HCT116 (cell line): Measurements from ENCODE around the gene ADNP. TPM values are rescaled to one million over a fixed set of nuclear protein-coding genes. Genes with fewer than 3 reads are reported as not detected.

ENCODE experiments used
- ATAC-seq: fragments of 200-7000 bp; cut with Tn5 transposase; 2 replicates; pipeline ENCODE4 v1.9.1; 2020; ENCODE audit warnings: mild to moderate bottlenecking, moderate library complexity
- BruUV-seq: library from RNA; stranded (reverse); fragments of 400-500 nt; replicated peaks from 2 replicates; lab custom pipeline; 2021; lab: Mats Ljungman, UMichigan
- CTCF ChIA-PET: fragments of 300-600 bp; sonication (Branson Sonifier 250); formaldehyde crosslinking; loops from one replicate; lab custom pipeline; 2021; ENCODE audit warnings: antibody characterized with exemption; lab: Charles Lee
- POLR2A ChIA-PET: fragments of 300-600, 350-600 bp; sonication (Branson Sonifier 250); formaldehyde crosslinking; loops from one replicate; lab custom pipeline; 2021; ENCODE audit warnings: antibody characterized with exemption; lab: Charles Lee
- RAD21 ChIA-PET, 2 experiments: fragments of 300-600 bp; sonication (Branson Sonifier 250); formaldehyde crosslinking; loops; one replicate each; lab custom pipeline; 2023; ENCODE audit warnings: low total read pairs in 2 of 2; ENCODE audit not compliant: uncharacterized antibody in 2 of 2, unreplicated experiment in 2 of 2, low non-redundant PET in 1 of 2; lab: Charles Lee
- DNase-seq: peaks from one replicate; pipeline ENCODE4 v3.0.0-alpha.2; 2010; ENCODE audit warnings: low read depth, low spot score
- H2AFZ ChIP-seq: fragments of 200-600 bp; shearing (Covaris generic), sonication (generic); 2 replicates; pipeline ENCODE4 v1.6.1; 2017; ENCODE audit warnings: low read depth, mixed run types, mixed read lengths, antibody characterized with exemption, low read length; ENCODE audit not compliant: poor library complexity, severe bottlenecking
- H3K27ac ChIP-seq: 2 replicates; pipeline ENCODE4 v1.5.1; 2012; ENCODE audit warnings: low read depth, low read length
- H3K27me3 ChIP-seq: fragments of 200-600 bp; sonication (generic); 2 replicates; pipeline ENCODE4 v1.6.1; 2016; ENCODE audit warnings: mixed run types, low read length, mixed read lengths; ENCODE audit not compliant: insufficient read depth
- H3K36me3 ChIP-seq, 2 experiments: fragments of 200-500 bp in 1 of 2; fragments of 200-600 bp in 1 of 2; sonication (Bioruptor generic) in 1 of 2; sonication (generic) in 1 of 2; 2 replicates each; pipeline versions ENCODE4 v1.5.1 to v1.6.1; 2014 to 2016; ENCODE audit warnings: low read length in 2 of 2, inconsistent platforms in 1 of 2, mixed read lengths in 1 of 2, mixed run types in 1 of 2; ENCODE audit not compliant: insufficient read depth in 2 of 2, control insufficient read depth in 1 of 2
- H3K4me1 ChIP-seq, 2 experiments: fragments of 200-600 bp in 1 of 2; sonication (generic) in 1 of 2; 2 replicates each; pipeline versions ENCODE4 v1.5.1 to v1.6.1; 2012 to 2017; ENCODE audit warnings: low read length in 2 of 2, inconsistent platforms in 1 of 2, mild to moderate bottlenecking in 1 of 2, mixed read lengths in 1 of 2, mixed run types in 1 of 2, moderate library complexity in 1 of 2; ENCODE audit not compliant: insufficient read depth in 2 of 2, control insufficient read depth in 1 of 2
- H3K4me2 ChIP-seq: fragments of 200-600 bp; sonication (generic); 2 replicates; pipeline ENCODE4 v1.6.1; 2017; ENCODE audit warnings: mixed run types, low read length, mixed read lengths
- H3K4me3 ChIP-seq, 2 experiments: fragments of 200-600 bp in 1 of 2; sonication (generic) in 1 of 2; replicated peaks in 1 of 2; 2 replicates each; pipeline ENCODE4 v1.5.1; 2011 to 2016; ENCODE audit warnings: low read length in 2 of 2, control low read depth in 1 of 2, low read depth in 1 of 2, mild to moderate bottlenecking in 1 of 2, mixed read lengths in 1 of 2, mixed run types in 1 of 2
- H3K79me2 ChIP-seq: fragments of 200-600 bp; sonication (generic); 2 replicates; pipeline ENCODE4 v1.6.1; 2017; ENCODE audit warnings: mild to moderate bottlenecking, mixed run types, low read length, moderate library complexity, mixed read lengths; ENCODE audit not compliant: insufficient read depth
- H3K9ac ChIP-seq: fragments of 200-600 bp; sonication (generic); 2 replicates; pipeline ENCODE4 v1.6.1; 2016; ENCODE audit warnings: low read length, mixed read lengths
- H3K9me2 ChIP-seq: fragments of 200-600 bp; sonication (generic), shearing (Covaris generic); 2 replicates; pipeline ENCODE4 v1.6.1; 2017; ENCODE audit warnings: mixed run types, mild to moderate bottlenecking, moderate library complexity; ENCODE audit not compliant: insufficient read depth
- H3K9me3 ChIP-seq, 2 experiments: fragments of 200-500 bp in 1 of 2; fragments of 200-600 bp in 1 of 2; sonication (Bioruptor generic) in 1 of 2; sonication (generic) in 1 of 2; 2 replicates each; pipeline ENCODE4 v1.6.1; 2014 to 2017; ENCODE audit warnings: low read length in 2 of 2, mixed read lengths in 2 of 2, inconsistent platforms in 1 of 2, low read depth in 1 of 2, mild to moderate bottlenecking in 1 of 2, mixed run types in 1 of 2, moderate library complexity in 1 of 2; ENCODE audit not compliant: control insufficient read depth in 1 of 2, insufficient read depth in 1 of 2
- H4K20me1 ChIP-seq: fragments of 200-600 bp; sonication (generic), shearing (Covaris generic); 2 replicates; pipeline ENCODE4 v1.6.1; 2017; ENCODE audit warnings: mixed run types, mild to moderate bottlenecking, moderate library complexity; ENCODE audit not compliant: insufficient read depth
- ATF3 ChIP-seq: IDR thresholded peaks from 2 replicates; pipeline ENCODE4 v1.6.1; 2012
- CBX3 ChIP-seq: IDR thresholded peaks from 2 replicates; pipeline ENCODE4 v1.6.1; 2012; ENCODE audit warnings: low read depth
- ELF1 ChIP-seq: IDR thresholded peaks from 2 replicates; pipeline ENCODE4 v1.6.1; 2012; ENCODE audit warnings: low read depth, borderline replicate concordance
- EZH2 ChIP-seq: fragments of 200-600 bp; sonication (generic); IDR thresholded peaks from 2 replicates; pipeline ENCODE4 v1.6.1; 2017; ENCODE audit warnings: antibody characterized with exemption, mixed run types
- EZH2phosphoT487 ChIP-seq: fragments of 200-600 bp; IDR thresholded peaks from 2 replicates; pipeline ENCODE4 v1.6.1; 2018; ENCODE audit warnings: antibody characterized with exemption, borderline replicate concordance
- FOSL1 ChIP-seq: IDR thresholded peaks from 2 replicates; pipeline ENCODE4 v1.6.1; 2012; ENCODE audit warnings: low read depth
- JUND ChIP-seq: IDR thresholded peaks from 2 replicates; pipeline ENCODE4 v1.6.1; 2012
- POLR2A ChIP-seq: IDR thresholded peaks from 2 replicates; pipeline ENCODE4 v1.7.0; 2011; ENCODE audit warnings: borderline replicate concordance; ENCODE audit not compliant: insufficient read depth, insufficient read length; ENCODE audit errors: extremely low read depth
- RAD21 ChIP-seq: IDR thresholded peaks from 2 replicates; pipeline ENCODE4 v1.6.1; 2012; ENCODE audit warnings: low read depth, mild to moderate bottlenecking
- REST ChIP-seq: IDR thresholded peaks from 2 replicates; pipeline ENCODE4 v1.6.1; 2012; ENCODE audit warnings: low read depth
- SP1 ChIP-seq: IDR thresholded peaks from 2 replicates; pipeline ENCODE4 v1.6.1; 2012; ENCODE audit warnings: low read depth
- SRF ChIP-seq: IDR thresholded peaks from 2 replicates; pipeline ENCODE4 v1.6.1; 2012; ENCODE audit warnings: low read depth
- TCF7L2 ChIP-seq: IDR thresholded peaks from 2 replicates; pipeline ENCODE4 v1.7.0; 2011; ENCODE audit warnings: borderline replicate concordance, inconsistent platforms; ENCODE audit not compliant: insufficient read depth, insufficient read length; ENCODE audit errors: extremely low read depth
- YY1 ChIP-seq: IDR thresholded peaks from 2 replicates; pipeline ENCODE4 v1.6.1; 2011; ENCODE audit warnings: low read length, low read depth, moderate library complexity, mild to moderate bottlenecking; ENCODE audit not compliant: insufficient replicate concordance; ENCODE audit errors: extremely low read depth
- ZNF274 ChIP-seq: fragments of 200-500 bp; sonication (Bioruptor generic); IDR thresholded peaks from 2 replicates; pipeline ENCODE4 v1.6.1; 2014; ENCODE audit warnings: mild to moderate bottlenecking, low read depth, low read length, inconsistent platforms
- intact Hi-C: fragments of 100-400 bp; cut with micrococcal nuclease; formaldehyde crosslinking; loops from 2 replicates; pipeline ENCODE4 v1.10.0; 2022
- total RNA-seq: library from RNA; stranded (reverse); gene quantifications from one replicate; pipeline ENCODE4 v1.2.1, GENCODE V29; 2021; ENCODE audit not compliant: unreplicated experiment

The ADNP gene
- total RNA-seq, 1 experiment from 2014 or later = 85.9 TPM

DNA sequence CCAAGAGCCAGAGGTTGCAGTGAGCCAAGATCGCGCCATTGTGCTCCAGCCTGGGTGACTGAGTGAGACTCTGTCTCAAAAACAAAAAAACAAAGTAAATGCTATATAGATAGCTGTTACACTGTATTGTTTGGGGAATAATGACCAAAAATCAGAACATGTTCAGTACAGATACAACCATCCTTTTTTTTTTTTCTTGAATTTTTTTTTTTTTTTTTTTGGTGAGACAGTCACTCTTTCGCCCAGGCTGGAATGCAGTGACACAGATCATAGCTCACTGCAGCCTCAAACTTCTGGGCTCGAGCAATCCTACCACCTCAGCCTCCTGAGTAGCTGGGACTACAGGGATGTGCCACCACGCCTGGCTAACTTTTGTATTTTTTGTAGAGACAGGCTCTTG, 72.7 kb downstream of the ADNP start:
- ChIA-PET RAD21 (no interaction called here), CTCF (no interaction called here), POLR2A (no interaction called here)
- no peaks in the 10 kb centered on the region for H3K79me2 ChIP-seq
- no peaks in the 10 kb centered on the region for H3K9me3 ChIP-seq
- H3K9ac ChIP-seq = no peak overlapping the region
- ATAC-seq = no peak
- no peak overlapping the region for H3K4me2 ChIP-seq
- BruUV-seq = no TSS peak
- no peaks in the 10 kb centered on the region for H3K36me3 ChIP-seq
- TF ChIP-seq EZH2 (no peak), TCF7L2 (no peak), JUND (no peak), CBX3 (no peak), POLR2A (no peak), SRF (no peak), SP1 (no peak), YY1 (no peak), ZNF274 (no peak), EZH2phosphoT487 (no peak), ATF3 (no peak), RAD21 (no peak), FOSL1 (no peak)
- intact Hi-C loops = no loop called here
- H3K27me3 ChIP-seq = no peaks in the 10 kb centered on the region
- no peaks in the 10 kb centered on the region for H3K9me2 ChIP-seq
- no peak overlapping the region for H3K4me3 ChIP-seq
- peaks cover 22 to 24% of the 10 kb centered on the region in 2 experiments for H3K4me1 ChIP-seq
- no peaks in the 10 kb centered on the region for H4K20me1 ChIP-seq
- no peak overlapping the region for H3K27ac ChIP-seq
- no peak overlapping the region for H2AFZ ChIP-seq
- no peak for DNase-seq

DNA sequence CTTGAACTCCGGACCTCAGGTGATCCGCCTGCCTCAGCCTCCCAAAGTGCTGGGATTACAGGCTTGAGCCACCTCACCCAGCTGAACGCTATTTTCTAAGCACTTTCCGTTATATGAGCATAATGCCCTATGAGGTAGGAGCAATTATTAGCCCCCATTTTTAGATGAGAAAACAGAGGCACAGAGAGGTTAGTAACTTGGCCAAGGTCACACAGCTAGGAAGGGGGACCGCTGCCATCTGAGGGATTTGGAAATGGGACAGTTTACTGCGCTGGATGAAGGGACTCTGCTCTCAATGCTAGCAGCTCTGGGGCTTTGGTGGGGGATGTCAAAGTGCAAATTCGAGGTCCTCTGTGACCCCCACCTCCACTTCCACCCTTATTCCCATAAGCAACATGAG, 73.9 kb downstream of the ADNP start:
- CTCF ChIA-PET = no interaction called here
- intact Hi-C loops = no loop called here

More for the DNA sequence above, 73.9 kb downstream of the ADNP start:
- H3K27ac ChIP-seq = no peak overlapping the region
- no peak for TF ChIP-seq ATF3
- TF ChIP-seq REST = no peak
- no peak for TF ChIP-seq SP1
- no peak for TF ChIP-seq JUND
- no peak for TF ChIP-seq ELF1
- TF ChIP-seq FOSL1 = no peak
- no peak for TF ChIP-seq YY1
- no peak for TF ChIP-seq CBX3
- H4K20me1 ChIP-seq = no peaks in the 10 kb centered on the region
- H3K27me3 ChIP-seq = no peaks in the 10 kb centered on the region
- DNase-seq = no peak
- no peaks in the 10 kb centered on the region for H3K9me3 ChIP-seq
- H3K9ac ChIP-seq = no peak overlapping the region
- H3K9me2 ChIP-seq = no peaks in the 10 kb centered on the region
- BruUV-seq = no TSS peak
- ChIA-PET POLR2A (no interaction called here), RAD21 (interaction anchor here in 1 of 2 experiments (0.6 kb wide), 1 partner anchor 69 kb away, joined by 3 read pairs; no protein-coding TSS in a partner anchor)
- no peaks in the 10 kb centered on the region for H3K79me2 ChIP-seq
- H3K4me2 ChIP-seq = no peak overlapping the region
- no peak for ATAC-seq
- H3K36me3 ChIP-seq = no peaks in the 10 kb centered on the region
- no peak overlapping the region for H2AFZ ChIP-seq
- H3K4me1 ChIP-seq = peaks cover 22 to 24% of the 10 kb centered on the region in 2 experiments
- no peak overlapping the region for H3K4me3 ChIP-seq
